IMR-90 (cell line): ENCODE measurements around the gene HSPH1. TPM values are rescaled to one million over a fixed set of nuclear protein-coding genes. Genes with fewer than 3 reads are reported as not detected.

Experiments used
- ATAC-seq: fragments of 200-7000 bp; cut with Tn5 transposase; 2 replicates; pipeline ENCODE4 v1.9.1; 2020; ENCODE audit warnings: low read depth, mild to moderate bottlenecking, moderate library complexity
- BruUV-seq: library from RNA; stranded (reverse); fragments of 400-500 nt; replicated peaks from 2 replicates; lab custom pipeline; 2021; lab: Mats Ljungman, UMichigan
- CTCF ChIA-PET: fragments of 300-600 bp; formaldehyde crosslinking; extraction: SDS; loops from one replicate; lab custom pipeline; 2021; ENCODE audit warnings: antibody characterized with exemption; lab: Yijun Ruan, JAX
- POLR2A ChIA-PET: fragments of 300-600 bp; sonication (Branson Sonifier 250); formaldehyde crosslinking; loops from one replicate; lab custom pipeline; 2022; ENCODE audit warnings: antibody characterized with exemption; ENCODE audit not compliant: unreplicated experiment; lab: Charles Lee
- DNase-seq: peaks from one replicate; pipeline ENCODE4 v3.0.0; 2013
- H2AFZ ChIP-seq: replicated peaks from 2 replicates; pipeline ENCODE3; 2013; ENCODE audit warnings: low read length, mild to moderate bottlenecking; ENCODE audit not compliant: poor library complexity
- H2AK5ac ChIP-seq: 2 replicates; pipeline ENCODE4 v1.6.1; 2013; ENCODE audit warnings: low read depth, low read length, inconsistent platforms
- H2AK9ac ChIP-seq: replicated peaks from 2 replicates; pipeline ENCODE3; 2013; ENCODE audit warnings: mild to moderate bottlenecking, low read depth, low read length, moderate library complexity; ENCODE audit not compliant: poor library complexity
- H2BK120ac ChIP-seq: 2 replicates; pipeline ENCODE4 v1.6.1; 2013; ENCODE audit warnings: low read depth, low read length, inconsistent platforms
- H2BK15ac ChIP-seq: 3 replicates; pipeline ENCODE4 v1.6.1; 2013; ENCODE audit warnings: low read depth, low read length, inconsistent platforms
- H2BK20ac ChIP-seq: 2 replicates; pipeline ENCODE4 v1.6.1; 2013; ENCODE audit warnings: low read depth, mild to moderate bottlenecking, inconsistent platforms, low read length, moderate library complexity
- H2BK5ac ChIP-seq: 2 replicates; pipeline ENCODE4 v1.6.1; 2013; ENCODE audit warnings: mild to moderate bottlenecking, low read depth, low read length, inconsistent platforms; ENCODE audit not compliant: poor library complexity, severe bottlenecking
- H3K14ac ChIP-seq: replicated peaks from 2 replicates; pipeline ENCODE4 v1.6.1; 2013; ENCODE audit warnings: low read depth, low read length, inconsistent platforms
- H3K18ac ChIP-seq: 2 replicates; pipeline ENCODE4 v1.6.1; 2013; ENCODE audit warnings: low read depth, low read length, control low read depth
- H3K23ac ChIP-seq: 2 replicates; pipeline ENCODE4 v1.6.1; 2013; ENCODE audit warnings: low read depth, low read length, inconsistent platforms
- H3K27ac ChIP-seq: 2 replicates; pipeline ENCODE4 v1.5.1; 2013; ENCODE audit warnings: mild to moderate bottlenecking, control low read depth, low read length; ENCODE audit not compliant: insufficient read depth
- H3K27me3 ChIP-seq: 2 replicates; pipeline ENCODE4 v1.6.1; 2013; ENCODE audit warnings: low read length; ENCODE audit not compliant: control insufficient read depth, insufficient read depth
- H3K36me3 ChIP-seq: 2 replicates; pipeline ENCODE4 v1.6.1; 2013; ENCODE audit warnings: low read length, mixed read lengths; ENCODE audit not compliant: control insufficient read depth, insufficient read depth
- H3K4ac ChIP-seq: 2 replicates; pipeline ENCODE4 v1.6.1; 2013; ENCODE audit warnings: low read depth, low read length, inconsistent platforms
- H3K4me1 ChIP-seq: 2 replicates; pipeline ENCODE4 v1.6.1; 2013; ENCODE audit warnings: low read length, mixed read lengths; ENCODE audit not compliant: control insufficient read depth, insufficient read depth
- H3K4me2 ChIP-seq: 2 replicates; pipeline ENCODE4 v1.6.1; 2013; ENCODE audit warnings: low read depth, mild to moderate bottlenecking, control low read depth, low read length, moderate library complexity
- H3K4me3 ChIP-seq: 2 replicates; pipeline ENCODE4 v1.5.1; 2013; ENCODE audit warnings: low read depth, mild to moderate bottlenecking, control low read depth, low read length, moderate library complexity; ENCODE audit not compliant: insufficient read depth
- H3K56ac ChIP-seq: 2 replicates; pipeline ENCODE4 v1.6.1; 2013; ENCODE audit warnings: low read length, inconsistent platforms; ENCODE audit not compliant: insufficient read depth; ENCODE audit errors: extremely low read depth
- H3K79me1 ChIP-seq, 2 experiments: 2 replicates each; pipeline ENCODE4 v1.6.1; 2013; ENCODE audit warnings: low read length in 2 of 2, inconsistent platforms in 1 of 2, low read depth in 1 of 2
- H3K9ac ChIP-seq: 2 replicates; pipeline ENCODE4 v1.6.1; 2013; ENCODE audit warnings: low read depth, low read length, control low read depth
- H3K9me1 ChIP-seq: 2 replicates; pipeline ENCODE4 v1.6.1; 2013; ENCODE audit warnings: low read length, inconsistent platforms; ENCODE audit not compliant: insufficient read depth
- H3K9me3 ChIP-seq: 2 replicates; pipeline ENCODE4 v1.6.1; 2013; ENCODE audit warnings: low read length; ENCODE audit not compliant: control insufficient read depth, insufficient read depth
- H4K20me1 ChIP-seq: 2 replicates; pipeline ENCODE4 v1.6.1; 2013; ENCODE audit warnings: low read length, inconsistent platforms; ENCODE audit not compliant: insufficient read depth
- H4K5ac ChIP-seq: 2 replicates; pipeline ENCODE4 v1.6.1; 2013; ENCODE audit warnings: mild to moderate bottlenecking, low read depth, low read length, control low read depth
- H4K8ac ChIP-seq, 2 experiments: 2 replicates each; pipeline ENCODE4 v1.6.1; 2013; ENCODE audit warnings: low read depth in 2 of 2, low read length in 2 of 2, control low read depth in 1 of 2, inconsistent platforms in 1 of 2
- H4K91ac ChIP-seq: 2 replicates; pipeline ENCODE4 v1.6.1; 2013; ENCODE audit warnings: low read depth, low read length, inconsistent platforms; ENCODE audit not compliant: insufficient read depth
- BHLHE40 ChIP-seq: fragments of 150-350 bp; IDR thresholded peaks from 2 replicates; pipeline ENCODE4 v1.6.1; 2016; ENCODE audit warnings: mild to moderate bottlenecking, low read depth, low read length
- FOS ChIP-seq: fragments of 150-350 bp; IDR thresholded peaks from 2 replicates; pipeline ENCODE4 v1.6.1; 2016; ENCODE audit warnings: low read depth, low read length
- MAZ ChIP-seq: IDR thresholded peaks from 2 replicates; pipeline ENCODE4 v1.6.1; 2012; ENCODE audit warnings: low read depth, mild to moderate bottlenecking, low read length, improper control_type of control experiment, moderate library complexity, borderline replicate concordance
- NFE2L2 ChIP-seq: fragments of 150-350 bp; IDR thresholded peaks from 2 replicates; pipeline ENCODE4 v1.6.1; 2016; ENCODE audit warnings: low read depth, mild to moderate bottlenecking, low read length
- POLR2A ChIP-seq: IDR thresholded peaks from 2 replicates; pipeline ENCODE4 v1.6.1; 2012; ENCODE audit warnings: mild to moderate bottlenecking, low read depth, low read length
- RAD21 ChIP-seq: IDR thresholded peaks from 2 replicates; pipeline ENCODE4 v1.6.1; 2012; ENCODE audit warnings: low read length, improper control_type of control experiment
- RCOR1 ChIP-seq: IDR thresholded peaks from 2 replicates; pipeline ENCODE4 v1.6.1; 2012; ENCODE audit warnings: mild to moderate bottlenecking, low read length, improper control_type of control experiment; ENCODE audit not compliant: insufficient replicate concordance
- WGBS, 2 experiments: methylation state at CpG; one replicate each; pipeline versions ENCODE4 v1.1.5 to v1.1.7; 2013; ENCODE audit warnings: missing lambda C conversion rate in 2 of 2; ENCODE audit not compliant: insufficient read length in 1 of 2; ENCODE audit errors: extremely low coverage in 2 of 2; 5-methylcytosine and 5-hydroxymethylcytosine counted together
- dilution Hi-C: fragments of 300-500 bp; cut with HindIII; formaldehyde crosslinking; loops from one replicate; pipeline ENCODE4 v1.14.3; 2018; ENCODE audit warnings: low sequenced_read_pairs; ENCODE audit not compliant: unreplicated experiment
- in situ Hi-C: fragments of 300-500 bp; cut with MboI; formaldehyde crosslinking; loops from 3 replicates; pipeline ENCODE4 v1.14.3; 2019; ENCODE audit warnings: low sequenced_read_pairs, inconsistent platforms, mixed read lengths
- intact Hi-C: fragments of 100-400 bp; cut with micrococcal nuclease; formaldehyde crosslinking; loops from 2 replicates; pipeline ENCODE4 v1.10.0; 2022
- polyA plus RNA-seq, 3 experiments: library from polyadenylated mRNA; depleted of rRNA; stranded (reverse); fragments of >200 nt; gene quantifications; 2 replicates each; pipeline ENCODE4 v1.2.3, GENCODE V29; 2012; ENCODE audit warnings: low replicate concordance in 1 of 3
- total RNA-seq: library from RNA; depleted of rRNA; stranded (reverse); fragments of >200 nt; gene quantifications from 2 replicates; pipeline ENCODE4 v1.2.3, GENCODE V29; 2012

The HSPH1 gene
- total and polyA plus RNA-seq, 2 of the 4 experiments (the other 2 are of a cell fraction) = 36.8 to 40.3 TPM

DNA sequence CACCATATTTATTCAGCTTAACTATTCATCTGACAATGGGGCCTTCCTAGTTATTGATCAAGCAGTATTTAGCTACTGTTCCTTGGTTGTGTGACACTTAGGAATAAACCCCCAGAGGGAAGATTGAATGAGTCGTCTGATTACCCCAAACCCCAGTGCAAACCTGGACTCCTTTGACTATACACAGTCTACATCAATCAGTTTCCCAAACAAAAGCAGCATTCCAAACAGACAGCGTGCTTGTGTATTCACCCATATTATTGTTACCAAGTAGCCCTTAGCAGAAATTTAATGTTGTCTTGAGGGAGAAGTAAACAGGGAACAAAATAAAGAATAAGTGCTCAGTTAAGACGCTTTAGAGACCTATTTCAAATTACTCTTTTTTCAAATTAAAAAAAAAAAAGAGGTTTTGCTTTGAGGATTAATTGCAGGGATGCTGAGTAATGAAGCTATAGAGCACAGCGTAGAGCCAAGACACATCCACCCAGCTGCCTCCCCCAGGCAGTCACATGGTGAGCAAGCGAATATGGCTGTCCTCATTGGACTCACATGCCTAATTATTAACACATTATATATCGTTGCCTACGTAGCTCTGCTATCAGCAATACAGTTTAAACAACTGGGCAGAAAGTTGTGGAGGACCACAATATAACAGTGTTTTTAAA, 23.4 kb upstream of the HSPH1 start:
- Histone ChIP-seq H4K91ac (no peak overlapping the region), H4K5ac (no peak overlapping the region), H2BK15ac (no peak overlapping the region), H2BK5ac (no peak overlapping the region), H3K27ac (no peak overlapping the region), H3K4me2 (no peak overlapping the region), H2BK20ac (no peak overlapping the region), H3K4ac (no peak overlapping the region), H3K79me1 (no peaks in the 10 kb centered on the region), H3K9ac (no peak overlapping the region), H3K4me3 (no peak overlapping the region), H4K8ac (no peak overlapping the region), H2AK5ac (no peak overlapping the region), H2BK120ac (no peak overlapping the region), H3K14ac (no peak overlapping the region), H3K4me1 (no peaks in the 10 kb centered on the region), H3K18ac (no peak overlapping the region), H4K20me1 (no peaks in the 10 kb centered on the region), H3K9me1 (no peaks in the 10 kb centered on the region), H3K36me3 (no peaks in the 10 kb centered on the region), H3K9me3 (no peaks in the 10 kb centered on the region), H2AFZ (no peak overlapping the region), H3K23ac (no peak overlapping the region), H3K56ac (no peak overlapping the region), H3K27me3 (peaks cover 11% of the 10 kb centered on the region), H2AK9ac (no peak overlapping the region)
- CTCF ChIA-PET = interaction anchor here (0.7 kb wide), 1 partner anchor 51 kb away, joined by 3 read pairs; no protein-coding TSS in a partner anchor
- in situ Hi-C loops = no loop called here
- no CpG with 5 or more reads among the region's 7 CpGs for WGBS, 2 experiments
- BruUV-seq = no TSS peak
- DNase-seq (no peak), ATAC-seq (no peak)
- dilution Hi-C loops = no loop called here
- intact Hi-C loops = no loop called here
- TF ChIP-seq RCOR1 = no peak
- no peak for TF ChIP-seq MAZ
- TF ChIP-seq FOS = no peak
- TF ChIP-seq BHLHE40 = no peak
- no peak for TF ChIP-seq POLR2A
- TF ChIP-seq RAD21 = no peak
- TF ChIP-seq NFE2L2 = no peak
- POLR2A ChIA-PET = no interaction called here
